ENCODE measurements around the gene SERPINC1.
A peak's percentile ranks its signal among the peaks of the same experiment; 100 is the strongest.

The SERPINC1 gene

GRCh38 chr1:173865468-173866164 lies 51.5 kb downstream of the SERPINC1 start:
- TF ChIP-seq, protein P1, sequence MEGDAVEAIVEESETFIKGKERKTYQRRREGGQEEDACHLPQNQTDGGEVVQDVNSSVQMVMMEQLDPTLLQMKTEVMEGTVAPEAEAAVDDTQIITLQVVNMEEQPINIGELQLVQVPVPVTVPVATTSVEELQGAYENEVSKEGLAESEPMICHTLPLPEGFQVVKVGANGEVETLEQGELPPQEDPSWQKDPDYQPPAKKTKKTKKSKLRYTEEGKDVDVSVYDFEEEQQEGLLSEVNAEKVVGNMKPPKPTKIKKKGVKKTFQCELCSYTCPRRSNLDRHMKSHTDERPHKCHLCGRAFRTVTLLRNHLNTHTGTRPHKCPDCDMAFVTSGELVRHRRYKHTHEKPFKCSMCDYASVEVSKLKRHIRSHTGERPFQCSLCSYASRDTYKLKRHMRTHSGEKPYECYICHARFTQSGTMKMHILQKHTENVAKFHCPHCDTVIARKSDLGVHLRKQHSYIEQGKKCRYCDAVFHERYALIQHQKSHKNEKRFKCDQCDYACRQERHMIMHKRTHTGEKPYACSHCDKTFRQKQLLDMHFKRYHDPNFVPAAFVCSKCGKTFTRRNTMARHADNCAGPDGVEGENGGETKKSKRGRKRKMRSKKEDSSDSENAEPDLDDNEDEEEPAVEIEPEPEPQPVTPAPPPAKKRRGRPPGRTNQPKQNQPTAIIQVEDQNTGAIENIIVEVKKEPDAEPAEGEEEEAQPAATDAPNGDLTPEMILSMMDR (IDR thresholded peaks at IDR 0.05; ENCODE audit: low read length), result no peak
- TF ChIP-seq EZH2 (IDR thresholded peaks at IDR 0.05; ENCODE audit: borderline replicate concordance, low read length), result no peak
- H3K9me2 ChIP-seq (ENCODE audit: low read depth, low read length), result no peaks in the 10 kb centered on the region
- H3K27me3 ChIP-seq (ENCODE audit: insufficient read depth, low read length), result no peaks in the 10 kb centered on the region
- H3K79me2 ChIP-seq (ENCODE audit: insufficient read depth, low read length), result peaks cover 21% of the 10 kb centered on the region
- H3K27ac ChIP-seq (ENCODE audit: low read depth, low read length, poor library complexity, severe bottlenecking), result peak overlapping the region; percentile 85
- no peaks in the 10 kb centered on the region for H3K9me3 ChIP-seq (ENCODE audit: low read length)
- H3K4me2 ChIP-seq (ENCODE audit: low read length), result peak overlapping the region; percentile 89
- H4K20me1 ChIP-seq (ENCODE audit: insufficient read depth, low read length), result no peaks in the 10 kb centered on the region
- H3K4me1 ChIP-seq (ENCODE audit: insufficient read depth, low read length, severe bottlenecking), result peaks cover 58% of the 10 kb centered on the region
- H3K9ac ChIP-seq (ENCODE audit: low read length), result peak overlapping the region; percentile 87
- H2AFZ ChIP-seq (ENCODE audit: low read length), result no peak overlapping the region
- peaks cover 44% of the 10 kb centered on the region; the same call in 1 of the 2 replicates for H3F3A ChIP-seq (ENCODE audit: insufficient read depth, low read length)
- H3K4me3 ChIP-seq (ENCODE audit: low read depth, low read length, poor library complexity, severe bottlenecking), result peak overlapping the region; percentile 90
- H3K36me3 ChIP-seq (ENCODE audit: insufficient read depth, low read length), result peaks cover 64% of the 10 kb centered on the region

DNA sequence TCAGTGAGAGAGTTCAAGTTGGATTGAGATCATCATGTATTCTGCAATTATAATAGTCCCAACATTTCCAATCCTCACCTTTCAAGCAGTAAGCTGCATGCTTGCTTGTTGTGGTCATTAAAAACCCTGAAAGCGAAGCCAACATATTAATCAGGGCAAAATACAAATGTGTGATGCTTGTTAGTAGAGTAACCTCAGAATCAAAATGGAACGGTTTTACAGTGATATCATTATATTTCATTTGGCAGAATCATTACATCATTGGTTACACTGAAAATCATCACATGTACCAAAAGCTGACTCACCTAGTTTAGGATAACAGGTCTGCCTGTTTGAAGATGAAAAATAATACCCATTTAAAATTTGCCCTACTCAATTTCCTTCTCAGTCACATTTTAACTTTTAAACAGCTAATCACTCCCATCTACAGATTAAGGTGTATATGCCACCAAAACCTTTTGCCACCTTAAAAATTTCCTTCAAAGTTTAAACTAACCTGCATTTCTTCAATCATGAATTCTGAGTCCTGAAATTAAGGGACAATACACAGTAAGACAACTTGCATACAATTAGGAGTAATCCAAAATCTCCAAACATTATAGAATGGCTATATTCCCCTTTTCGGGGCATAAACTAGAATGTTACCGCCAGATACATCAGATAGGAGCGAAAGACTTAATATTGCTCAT lies 52.8 kb downstream of the SERPINC1 start:
- no peaks in the 10 kb centered on the region for H3K9me3 ChIP-seq (ENCODE audit: low read length)
- H3K9me2 ChIP-seq (ENCODE audit: low read depth, low read length), result no peaks in the 10 kb centered on the region
- peaks cover 71% of the 10 kb centered on the region for H3K36me3 ChIP-seq (ENCODE audit: insufficient read depth, low read length)
- peak overlapping the region; percentile 85 for H3K27ac ChIP-seq (ENCODE audit: low read depth, low read length, poor library complexity, severe bottlenecking)
- peak overlapping the region; percentile 89 for H3K4me2 ChIP-seq (ENCODE audit: low read length)
- H3F3A ChIP-seq (ENCODE audit: insufficient read depth, low read length), result peaks cover 41% of the 10 kb centered on the region; the same call in 1 of the 2 replicates
- H4K20me1 ChIP-seq (ENCODE audit: insufficient read depth, low read length), result no peaks in the 10 kb centered on the region
- no peak overlapping the region for H2AFZ ChIP-seq (ENCODE audit: low read length)
- peaks cover 21% of the 10 kb centered on the region for H3K79me2 ChIP-seq (ENCODE audit: insufficient read depth, low read length)
- H3K27me3 ChIP-seq (ENCODE audit: insufficient read depth, low read length), result no peaks in the 10 kb centered on the region
- H3K4me3 ChIP-seq (ENCODE audit: low read depth, low read length, poor library complexity, severe bottlenecking), result peak overlapping the region; percentile 90
- TF ChIP-seq, protein P1 (IDR thresholded peaks at IDR 0.05; ENCODE audit: low read length), result no peak
- no peak for TF ChIP-seq EZH2 (IDR thresholded peaks at IDR 0.05; ENCODE audit: borderline replicate concordance, low read length)
- peaks cover 45% of the 10 kb centered on the region for H3K4me1 ChIP-seq (ENCODE audit: insufficient read depth, low read length, severe bottlenecking)
- H3K9ac ChIP-seq (ENCODE audit: low read length), result no peak overlapping the region; the same call in 1 of the 2 replicates

- Histone ChIP-seq H3K4me3 (ENCODE audit: low read depth, low read length, poor library complexity, severe bottlenecking) (no peak overlapping the region), H3K4me1 (ENCODE audit: insufficient read depth, low read length, severe bottlenecking) (peaks cover 38% of the 10 kb centered on the region), H3K9me2 (ENCODE audit: low read depth, low read length) (no peaks in the 10 kb centered on the region), H2AFZ (ENCODE audit: low read length) (no peak overlapping the region), H3K9ac (ENCODE audit: low read length) (no peak overlapping the region), H3K79me2 (ENCODE audit: insufficient read depth, low read length) (peaks cover 21% of the 10 kb centered on the region), H3K27ac (ENCODE audit: low read depth, low read length, poor library complexity, severe bottlenecking) (peak overlapping the region; percentile 85), H3K27me3 (ENCODE audit: insufficient read depth, low read length) (no peaks in the 10 kb centered on the region), H4K20me1 (ENCODE audit: insufficient read depth, low read length) (no peaks in the 10 kb centered on the region), H3F3A (ENCODE audit: insufficient read depth, low read length) (peaks cover 37% of the 10 kb centered on the region; the same call in 1 of the 2 replicates), H3K9me3 (ENCODE audit: low read length) (no peaks in the 10 kb centered on the region), H3K4me2 (ENCODE audit: low read length) (peak overlapping the region; percentile 89), H3K36me3 (ENCODE audit: insufficient read depth, low read length) (peaks cover 71% of the 10 kb centered on the region)
- no peak for TF ChIP-seq EZH2 (IDR thresholded peaks at IDR 0.05; ENCODE audit: borderline replicate concordance, low read length)
- TF ChIP-seq, protein P1 (IDR thresholded peaks at IDR 0.05; ENCODE audit: low read length), result no peak
Observed at GRCh38 chr1:173863224-173864161, 53.6 kb downstream of the SERPINC1 start.

Data from OCI-LY1 (cell line).